Measurements from ENCODE around the gene BBS9.

BBS9 gene

GRCh38 chr7:33639552-33640197, 510.3 kb downstream of the BBS9 start:
- no peak for DNase-seq (ENCODE audit: low spot score)

DNA sequence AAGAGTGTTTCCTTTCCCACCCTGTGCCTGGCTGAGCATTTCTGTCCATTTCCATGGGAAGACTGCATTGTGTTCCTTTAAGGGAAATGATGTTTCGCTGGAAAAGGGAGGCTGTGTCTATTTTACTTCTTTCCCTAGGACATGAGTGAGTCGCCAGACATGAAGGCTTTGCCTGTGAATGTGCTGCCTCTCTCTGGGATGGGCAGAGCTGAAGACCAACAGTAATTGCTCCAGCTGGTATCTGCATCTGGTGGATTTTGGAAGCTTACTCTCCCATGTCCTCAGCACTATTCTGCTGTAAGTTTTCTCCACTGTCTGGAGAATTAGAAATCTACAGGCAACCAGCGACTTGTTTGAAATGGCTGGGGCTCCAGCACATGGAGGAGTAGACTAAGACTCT, 511.4 kb downstream of the BBS9 start:
- no peak for DNase-seq (ENCODE audit: low spot score)

More at GRCh38 chr7:33639552-33640197, 510.3 kb downstream of the BBS9 start:
- peak; percentile 76 for FAIRE-seq

DNA sequence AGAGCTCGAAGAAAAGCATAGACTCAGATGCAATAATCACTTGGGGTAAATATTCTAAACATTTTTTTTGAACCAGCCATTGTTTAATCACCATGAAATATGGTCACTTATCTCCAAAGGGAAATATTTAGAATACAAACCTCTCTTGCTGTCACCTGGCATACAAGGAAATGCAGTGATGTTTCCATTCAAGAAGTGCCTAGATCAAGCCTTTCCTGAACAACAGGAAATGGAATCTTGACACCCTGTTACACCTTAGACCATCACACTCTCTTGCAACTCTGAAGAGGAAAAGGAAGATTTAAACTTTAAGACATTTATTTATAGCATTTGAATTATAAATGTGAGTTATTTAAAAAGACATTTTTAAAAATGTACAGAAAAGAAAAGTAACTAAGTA, 512.9 kb downstream of the BBS9 start:
- DNase-seq (ENCODE audit: low spot score), result no peak
- no peak for FAIRE-seq

More for the DNA sequence above, 511.4 kb downstream of the BBS9 start:
- peak; percentile 71 for FAIRE-seq

- no peak for FAIRE-seq
These were observed 514.2 kb downstream of the BBS9 start for GRCh38 chr7:33643530-33643929.

DNA sequence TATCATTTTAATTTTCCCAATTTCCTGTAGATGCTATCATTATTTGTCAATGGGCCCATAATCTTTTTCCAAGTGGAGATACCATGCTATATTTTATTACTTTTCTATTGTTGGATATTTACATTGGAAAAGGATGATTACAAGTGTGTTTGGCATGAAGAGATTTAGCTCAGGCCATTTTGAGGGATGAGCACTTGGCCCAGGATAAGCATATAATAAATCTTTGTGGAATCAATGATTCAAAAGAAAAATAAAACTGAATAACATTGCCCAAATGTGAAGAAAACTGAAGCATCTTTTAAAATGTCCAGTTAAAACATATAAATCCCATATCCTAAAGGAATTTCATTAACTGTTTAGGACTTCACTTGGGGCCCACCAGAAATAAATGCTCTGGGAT, 515.1 kb downstream of the BBS9 start:
- no peak for FAIRE-seq
- no peak for DNase-seq (ENCODE audit: low spot score)

More at GRCh38 chr7:33643530-33643929, 514.2 kb downstream of the BBS9 start:
- DNase-seq (ENCODE audit: low spot score), result no peak

- DNase-seq (ENCODE audit: low spot score) (no peak), FAIRE-seq (no peak)
These were observed 515.7 kb downstream of the BBS9 start for GRCh38 chr7:33645104-33645503.

GRCh38 chr7:33646166-33646565, 516.8 kb downstream of the BBS9 start:
- FAIRE-seq, result no peak
- DNase-seq (ENCODE audit: low spot score), result no peak

- no peak for FAIRE-seq
- DNase-seq (ENCODE audit: low spot score), result no peak
These were observed 517.6 kb downstream of the BBS9 start for GRCh38 chr7:33646891-33647391.

- peak; percentile 68 for FAIRE-seq
- no peak for DNase-seq (ENCODE audit: low spot score)
These were observed 520.4 kb downstream of the BBS9 start for GRCh38 chr7:33649476-33650441.

DNA sequence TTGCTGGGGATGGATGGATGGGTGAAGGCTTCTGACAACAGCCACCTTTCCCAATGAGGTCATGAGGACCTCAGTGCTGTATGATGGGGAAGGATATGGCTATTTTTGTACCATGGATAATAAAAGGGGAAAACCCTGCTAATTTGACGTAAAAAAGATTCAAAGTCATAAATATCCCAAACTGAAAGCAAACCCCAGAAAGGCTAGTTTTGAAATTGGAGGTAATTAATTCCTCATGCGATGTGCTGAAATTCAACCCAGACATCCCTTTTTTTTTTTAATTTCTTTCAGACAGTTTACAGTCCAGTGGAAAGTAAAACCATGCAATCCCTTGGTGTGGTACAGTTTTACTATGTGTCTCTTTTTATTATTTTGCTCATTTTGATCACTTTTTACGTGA, 521.5 kb downstream of the BBS9 start:
- DNase-seq (ENCODE audit: low spot score) (no peak), FAIRE-seq (no peak)

DNA sequence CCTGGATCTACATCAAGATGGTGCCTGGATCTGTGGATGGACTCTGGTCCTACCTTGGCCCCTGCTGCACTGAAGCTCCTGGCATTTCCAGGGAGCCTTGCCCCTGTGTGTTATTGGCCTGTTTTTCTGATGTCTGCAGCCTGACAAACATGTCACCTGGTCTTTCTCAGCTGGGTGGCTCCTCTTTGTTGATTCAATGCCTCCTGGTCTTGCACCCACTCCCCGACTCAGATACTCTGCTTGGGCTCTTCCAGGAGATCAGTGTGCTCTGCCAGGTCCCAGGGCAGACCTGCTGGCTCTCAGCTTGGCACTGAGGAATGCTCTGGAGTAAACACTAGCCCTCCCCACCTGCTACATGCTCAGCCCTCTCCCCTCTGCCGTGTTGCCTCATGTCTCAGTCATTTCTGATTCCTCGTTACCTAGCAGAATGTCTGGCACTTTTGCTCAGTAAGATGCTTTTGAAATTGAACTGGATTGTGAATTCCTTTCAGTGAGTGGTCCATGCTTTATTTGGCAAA, 522.7 kb downstream of the BBS9 start:
- DNase-seq (ENCODE audit: low spot score) (no peak), FAIRE-seq (no peak)

GRCh38 chr7:33654676-33655075, 525.3 kb downstream of the BBS9 start:
- FAIRE-seq (no peak), DNase-seq (ENCODE audit: low spot score) (no peak)

Data from urothelium cell line (cell line).